ENCODE measurements around the gene AFDN.

DNA sequence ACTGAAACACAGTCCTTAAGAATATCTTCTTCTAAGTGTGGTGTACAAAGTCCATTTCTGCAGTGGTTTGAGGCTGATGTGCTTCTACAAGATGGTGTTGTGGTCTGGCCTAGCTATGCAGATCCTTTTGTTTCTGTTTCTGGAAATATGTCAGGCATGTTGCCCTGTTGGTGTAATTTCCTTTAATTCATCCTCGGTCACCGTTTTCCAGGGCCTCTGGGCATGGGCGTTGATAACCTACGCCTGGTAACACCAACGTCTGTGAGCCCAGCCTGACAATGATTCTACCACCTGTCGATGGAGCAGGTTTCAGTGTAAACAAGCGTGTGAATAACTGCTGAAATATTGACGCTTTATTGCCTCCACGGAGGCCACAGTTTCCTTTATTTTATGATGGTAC is 33.3 kb upstream of the AFDN start:
- TF ChIP-seq, protein P1, sequence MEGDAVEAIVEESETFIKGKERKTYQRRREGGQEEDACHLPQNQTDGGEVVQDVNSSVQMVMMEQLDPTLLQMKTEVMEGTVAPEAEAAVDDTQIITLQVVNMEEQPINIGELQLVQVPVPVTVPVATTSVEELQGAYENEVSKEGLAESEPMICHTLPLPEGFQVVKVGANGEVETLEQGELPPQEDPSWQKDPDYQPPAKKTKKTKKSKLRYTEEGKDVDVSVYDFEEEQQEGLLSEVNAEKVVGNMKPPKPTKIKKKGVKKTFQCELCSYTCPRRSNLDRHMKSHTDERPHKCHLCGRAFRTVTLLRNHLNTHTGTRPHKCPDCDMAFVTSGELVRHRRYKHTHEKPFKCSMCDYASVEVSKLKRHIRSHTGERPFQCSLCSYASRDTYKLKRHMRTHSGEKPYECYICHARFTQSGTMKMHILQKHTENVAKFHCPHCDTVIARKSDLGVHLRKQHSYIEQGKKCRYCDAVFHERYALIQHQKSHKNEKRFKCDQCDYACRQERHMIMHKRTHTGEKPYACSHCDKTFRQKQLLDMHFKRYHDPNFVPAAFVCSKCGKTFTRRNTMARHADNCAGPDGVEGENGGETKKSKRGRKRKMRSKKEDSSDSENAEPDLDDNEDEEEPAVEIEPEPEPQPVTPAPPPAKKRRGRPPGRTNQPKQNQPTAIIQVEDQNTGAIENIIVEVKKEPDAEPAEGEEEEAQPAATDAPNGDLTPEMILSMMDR (conservative IDR thresholded peaks at IDR 0.05 in 1 of 2, IDR thresholded peaks at IDR 0.05 in 1 of 2; ENCODE audit: low read depth in 1 of 2, low read length in 2 of 2) = no peak
- TF ChIP-seq EZH2 (IDR thresholded peaks at IDR 0.05; ENCODE audit: low read length, missing control alignments) = no peak
